HuH-7.5 (cell line): ENCODE measurements around the gene UNKL.
"Not testable (repeated sequence)": the region's sequence is repeated elsewhere in the genome, so short reads cannot be mapped to it uniquely, and the experiment has no call there.

Experiments used
- DNase-seq: peaks from one replicate; pipeline ENCODE4 v3.0.0; 2011; ENCODE audit warnings: low spot score

The UNKL gene

DNA sequence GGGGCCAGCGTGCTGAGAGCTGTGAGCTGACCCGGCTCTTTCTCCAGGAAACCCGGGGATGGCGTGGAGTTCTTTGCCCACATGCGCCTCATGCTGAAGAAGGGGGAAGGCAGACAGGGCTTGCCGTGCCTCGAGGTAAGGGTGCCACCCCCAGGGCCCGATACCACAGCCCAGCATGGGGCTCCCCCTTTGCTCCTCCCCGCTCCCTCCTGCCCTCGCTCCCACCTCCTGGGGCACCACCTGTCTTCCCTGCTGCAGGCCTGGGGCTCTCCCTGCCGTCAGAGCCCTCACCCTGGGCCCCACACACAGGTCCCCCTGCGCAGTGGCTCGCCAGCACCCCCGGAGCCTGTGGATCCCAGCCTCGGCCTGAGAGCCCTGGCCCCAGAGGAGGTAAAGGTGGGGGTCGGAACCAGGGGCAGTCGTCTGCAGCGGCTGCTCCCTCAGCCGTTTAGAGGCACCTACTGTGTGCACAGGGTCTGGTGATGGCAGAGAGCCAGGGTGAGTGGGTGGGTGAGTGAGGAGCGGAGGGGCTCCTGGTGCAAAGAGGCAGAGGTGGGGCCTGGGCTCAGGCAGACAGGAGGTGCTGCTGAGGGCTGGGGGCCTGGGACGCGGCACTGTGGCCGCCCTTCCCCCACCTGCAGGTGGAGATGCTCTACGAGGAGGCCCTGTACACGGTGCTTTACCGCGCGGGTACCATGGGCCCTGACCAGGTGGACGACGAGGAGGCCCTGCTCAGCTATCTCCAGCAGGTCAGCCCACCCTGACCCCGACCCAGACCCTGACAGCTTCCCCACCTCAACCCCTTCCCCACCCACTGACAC is 75.4 kb downstream of the UNKL start:
- DNase-seq = no peak

DNA sequence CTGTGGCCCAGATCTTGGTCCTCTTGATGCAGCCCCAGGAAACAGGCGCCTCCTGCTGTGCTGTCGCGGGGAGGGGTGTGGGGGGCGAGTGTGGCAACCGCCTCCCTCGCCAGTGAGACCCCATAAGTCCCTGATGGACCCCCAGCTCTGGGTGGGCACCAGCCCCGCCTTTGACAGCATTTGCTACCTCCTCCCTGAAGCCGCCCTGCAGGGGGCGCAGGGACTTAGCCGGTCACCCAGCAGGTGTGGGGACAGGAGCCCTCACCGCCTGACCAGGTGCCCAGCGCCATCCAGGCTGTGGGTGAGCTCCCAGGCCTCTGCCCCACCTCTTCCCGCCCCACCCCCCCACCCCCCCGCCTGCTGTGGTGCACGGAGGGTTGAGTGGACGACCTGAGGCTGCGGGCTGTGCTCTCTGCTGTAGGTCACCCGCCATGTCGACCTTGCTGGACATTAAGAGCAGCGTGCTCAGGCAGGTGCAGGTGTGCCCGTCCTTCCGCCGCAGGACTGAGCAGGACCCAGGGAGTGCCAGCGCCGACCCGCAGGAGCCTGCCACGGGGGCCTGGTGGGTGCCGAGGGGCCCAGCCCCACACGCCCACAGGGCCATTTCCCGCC is 76.3 kb downstream of the UNKL start:
- peak; percentile 68 for DNase-seq

DNA sequence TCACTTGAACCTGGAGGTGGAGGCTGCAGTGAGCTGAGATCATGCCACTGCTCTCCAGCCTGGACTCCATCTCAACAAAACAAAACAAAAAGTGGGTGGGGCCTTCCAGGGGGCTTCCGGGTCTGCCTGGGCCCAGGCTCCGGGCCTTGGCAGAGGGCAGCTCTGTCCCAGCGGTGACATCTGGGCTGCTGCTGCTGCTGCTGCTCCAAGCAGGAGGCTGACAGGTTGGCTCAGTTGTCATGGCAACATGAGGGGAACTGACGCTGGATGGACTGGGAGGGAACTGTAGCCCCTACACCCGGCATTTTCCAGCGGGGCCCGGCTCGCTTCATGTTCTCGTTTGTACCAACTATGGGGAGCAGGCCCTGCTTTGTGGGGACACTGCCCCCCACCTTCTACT is 77.0 kb downstream of the UNKL start:
- no peak for DNase-seq

DNA sequence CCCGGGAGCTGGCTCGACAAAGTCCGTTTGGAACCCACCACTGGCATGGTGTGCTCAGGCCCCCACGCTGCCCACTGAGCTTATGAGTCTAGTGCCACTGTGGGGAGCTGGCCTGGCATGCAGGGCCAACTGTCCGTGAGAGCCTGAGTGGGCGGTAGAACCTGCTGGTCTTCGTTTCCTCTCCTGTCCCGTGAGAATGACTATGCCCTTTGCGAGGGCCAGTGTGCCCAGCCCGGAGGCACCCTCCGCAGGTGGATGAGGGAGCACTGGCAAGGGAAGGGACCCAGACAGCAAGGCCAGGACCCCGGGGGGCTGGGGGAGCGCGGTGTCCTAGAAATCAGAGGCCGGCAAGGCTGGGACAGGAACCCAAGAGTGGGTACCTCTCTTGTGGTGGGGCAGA is 77.9 kb downstream of the UNKL start:
- no peak for DNase-seq

DNA sequence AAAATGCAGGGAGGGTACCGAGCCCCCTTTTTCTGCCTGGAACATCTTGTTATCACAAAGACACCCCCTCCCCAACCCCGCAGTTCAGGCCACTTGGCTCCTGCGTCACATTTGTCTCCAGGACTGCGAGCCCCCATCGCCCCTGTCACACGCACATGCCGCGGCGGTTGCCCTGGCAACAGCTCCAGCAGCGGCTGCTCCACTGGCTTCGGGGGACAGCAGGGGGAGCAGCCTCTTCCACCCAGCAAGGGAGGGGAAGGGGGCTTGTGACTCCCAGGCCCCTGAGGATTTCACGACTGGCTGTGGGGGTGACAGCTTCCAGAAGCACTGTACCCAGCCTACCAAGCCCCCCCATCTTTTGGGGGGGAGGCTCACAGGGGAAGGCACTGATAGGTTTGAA is 78.5 kb downstream of the UNKL start:
- DNase-seq = no peak

DNA sequence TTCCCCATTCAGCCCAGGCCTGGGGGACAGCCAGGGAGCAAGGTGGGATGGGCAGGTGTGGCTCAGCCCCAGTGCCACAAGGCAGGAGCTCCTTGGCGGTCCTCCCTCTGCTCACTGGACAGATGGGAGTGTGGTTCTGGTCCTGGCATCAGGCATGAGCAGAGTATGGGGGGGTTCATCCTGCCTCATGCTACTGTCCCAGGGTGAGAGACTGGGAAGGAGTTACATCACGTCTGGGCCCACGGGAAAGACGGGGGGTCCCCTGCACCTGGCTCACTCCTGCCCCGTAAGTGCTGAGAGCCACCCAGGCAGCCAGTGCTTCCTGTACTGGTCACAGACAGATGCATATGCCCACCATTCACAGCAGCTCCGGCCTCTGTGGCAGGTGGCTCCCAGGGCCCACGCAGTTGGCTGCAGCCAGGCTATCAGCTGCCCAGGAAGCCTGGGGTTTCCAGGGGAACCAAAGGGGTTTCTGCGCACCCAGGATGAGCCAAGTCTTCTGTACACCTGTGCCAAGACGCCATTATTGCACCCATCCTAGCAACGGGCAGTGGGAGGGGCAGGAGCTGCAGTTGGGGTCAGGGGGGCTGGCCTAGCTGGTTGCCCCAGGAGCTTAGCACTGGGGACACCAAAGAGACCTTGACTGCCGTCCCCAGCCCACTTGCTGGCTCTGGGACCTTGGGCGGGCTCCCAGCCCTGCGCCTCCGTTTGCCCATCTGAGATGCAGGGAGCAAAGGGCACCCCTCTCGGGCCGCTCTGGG is 79.1 kb downstream of the UNKL start:
- DNase-seq = no peak

DNA sequence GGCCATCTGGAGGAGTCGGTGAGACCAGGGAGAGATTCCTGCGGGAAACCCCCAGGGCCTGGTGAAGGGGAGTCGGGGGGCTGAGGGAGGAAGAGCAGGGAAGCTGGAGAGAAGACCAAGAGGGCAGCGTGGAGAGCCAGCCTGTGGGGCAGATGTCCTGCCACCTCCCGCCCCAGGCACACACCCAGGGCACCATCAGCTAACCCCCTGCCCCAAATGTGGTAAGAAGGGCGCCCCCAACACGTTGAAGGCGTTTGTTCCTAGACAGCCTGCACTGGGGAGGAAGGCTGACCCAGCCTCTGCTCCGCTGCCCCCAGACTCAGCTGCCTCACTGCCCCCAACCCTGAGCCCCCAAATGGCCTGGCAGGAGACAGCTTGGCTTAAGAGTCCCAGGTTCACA is 79.8 kb downstream of the UNKL start:
- DNase-seq = no peak

DNA sequence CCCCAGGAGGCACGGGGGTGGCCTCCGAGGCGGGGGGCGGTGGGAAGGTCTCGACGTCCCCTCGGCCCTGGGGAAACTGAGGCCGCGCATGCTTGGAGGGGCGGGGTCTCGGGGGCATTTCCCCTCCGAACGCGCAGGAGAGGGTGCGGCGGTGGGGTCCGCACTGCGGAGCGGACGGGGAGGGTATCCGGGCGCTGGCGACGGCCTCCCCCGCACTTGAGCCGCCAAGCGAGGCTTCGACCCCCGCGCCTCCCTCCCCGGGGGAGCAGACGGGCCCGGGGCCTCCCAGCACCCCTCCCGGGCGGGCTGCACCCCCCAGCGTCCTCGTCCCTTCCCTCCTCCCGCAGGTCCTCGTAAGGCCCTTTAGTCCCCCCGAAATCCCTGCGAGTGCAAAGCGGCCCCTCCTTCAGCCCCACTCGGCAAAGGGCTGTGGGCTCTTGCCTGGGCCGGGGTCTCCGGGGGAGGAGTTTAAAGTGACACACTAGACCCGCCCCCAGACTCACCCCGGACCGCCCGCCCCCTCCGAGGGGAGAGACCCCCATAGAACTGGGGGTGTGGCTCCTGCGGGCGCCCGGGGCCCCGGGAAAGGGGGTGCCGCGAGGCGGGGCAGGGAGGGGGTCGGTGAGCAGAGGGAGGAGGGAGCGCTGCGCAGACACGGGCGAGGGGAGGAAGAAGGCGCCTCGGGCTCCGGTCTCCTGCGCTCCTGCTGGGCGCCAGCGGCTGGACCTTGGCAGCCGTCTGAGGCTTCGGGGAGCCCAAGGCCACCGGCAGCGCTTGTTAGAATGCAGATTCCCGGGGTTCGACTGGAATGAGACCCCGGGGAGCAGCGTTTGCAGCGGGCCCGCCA is 80.4 kb downstream of the UNKL start:
- no peak for DNase-seq

DNA sequence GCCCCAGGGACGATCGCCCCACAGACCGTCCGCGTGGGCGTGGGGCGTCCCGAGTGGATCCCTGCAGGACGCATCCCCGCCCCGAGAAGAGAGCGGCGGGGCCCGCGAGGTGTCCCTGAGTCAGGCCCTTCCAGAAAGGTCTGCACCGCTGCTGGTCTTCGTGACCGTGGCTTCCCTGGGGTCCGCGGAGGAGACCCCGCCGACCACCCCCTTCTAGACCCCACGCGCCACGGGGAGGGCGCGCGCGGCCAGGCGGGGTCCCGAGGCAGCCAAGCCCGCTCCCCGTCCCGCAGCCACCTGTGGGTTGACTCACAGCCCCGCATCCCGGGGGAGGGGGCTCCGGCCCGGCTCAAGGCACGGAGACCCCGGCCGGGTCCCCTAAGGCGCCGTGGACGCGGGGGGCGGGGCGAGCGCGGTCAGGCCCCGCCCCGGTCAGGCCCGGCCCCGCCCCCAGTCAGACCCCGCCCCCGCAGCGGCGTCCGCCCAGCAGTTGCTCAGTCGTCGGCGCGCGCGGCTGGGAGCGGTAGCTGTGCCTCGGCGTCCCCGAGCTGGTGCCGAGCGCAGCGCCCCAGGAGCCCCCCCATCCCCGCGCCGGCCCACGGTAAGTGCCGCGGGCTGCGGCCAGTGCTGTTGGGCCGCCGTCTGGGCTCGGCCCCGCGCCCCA is 81.2 kb downstream of the UNKL start, which contains the start of gene BAIAP3:
Gene BAIAP3 (plus strand): TSS at position 497 of the 664 bp plus-strand sequence. CDS start 4,905 bp downstream, outside the sequence.
- no peak for DNase-seq

DNA sequence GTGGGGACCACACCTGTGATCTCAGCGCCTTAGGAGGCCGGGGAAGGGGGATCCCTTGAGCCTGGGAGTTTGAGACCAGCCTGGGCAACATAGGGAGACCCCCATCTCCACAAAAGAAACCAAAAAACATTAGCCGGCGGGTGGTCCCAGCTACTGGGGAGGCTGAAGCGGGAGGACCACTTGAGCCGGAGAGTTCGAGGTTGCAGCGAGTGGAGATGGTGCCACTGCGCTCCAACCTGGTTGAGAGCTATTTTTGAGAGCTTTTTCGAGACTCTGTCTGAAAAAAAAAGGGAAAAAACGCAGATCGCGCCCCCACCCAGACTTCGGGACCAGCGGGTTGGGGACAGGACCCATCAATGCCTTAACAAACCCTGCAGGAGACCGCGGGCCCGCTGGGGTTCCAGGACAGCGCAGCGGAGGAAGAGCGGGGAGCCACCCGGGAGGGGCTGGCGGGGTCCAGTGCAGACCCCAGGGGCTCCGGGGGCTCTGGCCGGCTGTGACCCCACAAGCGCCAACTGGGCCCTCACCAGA is 81.8 kb downstream of the UNKL start:
- no peak for DNase-seq

DNA sequence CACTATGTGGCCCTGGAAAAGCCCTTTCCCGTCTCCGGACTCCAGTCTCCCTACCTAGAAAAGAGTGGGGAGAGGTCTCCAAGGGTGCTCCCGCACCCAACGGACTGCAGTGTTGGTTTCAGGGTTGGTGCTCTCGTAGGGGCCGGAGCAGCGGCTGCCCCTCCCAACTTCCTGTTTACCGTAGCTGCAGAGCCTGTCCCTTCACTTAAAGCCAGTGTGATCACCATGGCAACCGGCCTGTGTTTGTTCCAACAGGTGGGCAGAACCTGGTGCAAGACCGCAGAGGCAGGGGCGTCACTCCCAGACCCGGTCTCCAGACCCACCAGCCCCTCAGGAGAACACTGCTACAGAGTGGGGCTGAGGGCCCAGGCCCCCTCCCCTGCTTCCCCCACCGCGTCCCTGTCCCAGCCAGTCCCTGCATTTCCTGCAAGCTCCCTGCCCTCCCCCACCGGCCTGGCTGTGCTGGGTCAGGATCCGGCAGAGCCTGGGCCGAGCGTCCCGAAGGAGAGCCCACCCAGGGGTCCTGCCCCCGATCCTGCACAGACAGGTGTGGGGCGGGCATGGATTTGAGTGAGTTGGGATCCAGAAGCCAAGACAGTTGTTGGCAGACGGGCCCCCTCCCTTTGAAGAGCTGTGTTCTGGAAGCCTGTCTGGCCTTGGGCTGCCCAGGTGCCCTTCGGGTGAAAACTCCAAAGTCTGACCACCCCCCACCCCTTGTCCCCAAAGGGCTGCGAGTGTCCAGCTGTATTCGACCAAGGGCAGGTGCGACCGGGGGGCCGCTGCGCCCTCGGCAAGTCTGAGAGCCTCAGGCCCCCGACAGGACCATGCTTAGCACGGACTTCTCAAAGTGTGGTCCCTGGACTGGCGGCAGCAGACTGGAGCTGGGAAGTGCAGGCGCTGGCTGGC is 82.5 kb downstream of the UNKL start:
- peak; percentile 77 for DNase-seq

DNA sequence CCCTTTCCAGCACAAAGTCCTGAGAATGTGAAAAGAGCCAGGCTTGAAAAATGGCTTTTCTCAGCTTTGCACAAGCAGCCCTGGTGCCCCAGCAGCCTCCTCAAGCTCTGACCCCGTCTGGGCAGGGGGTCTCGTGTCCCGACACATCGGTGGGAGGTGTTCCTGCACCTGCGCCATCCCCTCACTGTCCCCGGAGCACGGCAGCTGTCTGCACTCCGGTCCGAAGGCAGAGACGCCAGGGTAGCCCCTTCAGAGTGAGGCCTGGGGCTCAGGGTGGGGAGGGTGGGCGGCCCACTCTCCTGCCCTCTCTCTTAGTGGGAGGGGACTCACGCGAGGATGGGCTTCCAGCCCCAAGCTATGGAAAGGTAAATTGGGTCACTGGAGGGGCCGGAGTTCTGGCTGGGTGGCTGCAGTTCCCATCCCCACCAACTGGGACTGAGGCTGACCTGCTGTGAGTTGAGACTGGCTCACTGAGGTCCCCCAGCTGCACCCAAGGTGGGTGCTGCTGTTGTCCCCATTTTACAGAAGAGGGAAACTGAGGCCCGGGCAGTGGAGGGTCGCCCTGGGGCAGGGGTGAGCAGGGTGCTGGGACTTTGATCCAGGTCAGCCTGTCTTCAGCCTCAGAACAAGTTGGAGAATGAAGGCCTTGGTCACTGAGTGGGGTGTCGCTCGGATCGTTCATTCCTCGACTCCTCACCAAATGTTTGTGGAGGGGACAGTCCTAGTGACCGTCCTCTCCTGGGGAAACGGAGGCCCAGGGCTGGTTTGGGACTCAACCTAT is 83.4 kb downstream of the UNKL start:
- DNase-seq = no peak

DNA sequence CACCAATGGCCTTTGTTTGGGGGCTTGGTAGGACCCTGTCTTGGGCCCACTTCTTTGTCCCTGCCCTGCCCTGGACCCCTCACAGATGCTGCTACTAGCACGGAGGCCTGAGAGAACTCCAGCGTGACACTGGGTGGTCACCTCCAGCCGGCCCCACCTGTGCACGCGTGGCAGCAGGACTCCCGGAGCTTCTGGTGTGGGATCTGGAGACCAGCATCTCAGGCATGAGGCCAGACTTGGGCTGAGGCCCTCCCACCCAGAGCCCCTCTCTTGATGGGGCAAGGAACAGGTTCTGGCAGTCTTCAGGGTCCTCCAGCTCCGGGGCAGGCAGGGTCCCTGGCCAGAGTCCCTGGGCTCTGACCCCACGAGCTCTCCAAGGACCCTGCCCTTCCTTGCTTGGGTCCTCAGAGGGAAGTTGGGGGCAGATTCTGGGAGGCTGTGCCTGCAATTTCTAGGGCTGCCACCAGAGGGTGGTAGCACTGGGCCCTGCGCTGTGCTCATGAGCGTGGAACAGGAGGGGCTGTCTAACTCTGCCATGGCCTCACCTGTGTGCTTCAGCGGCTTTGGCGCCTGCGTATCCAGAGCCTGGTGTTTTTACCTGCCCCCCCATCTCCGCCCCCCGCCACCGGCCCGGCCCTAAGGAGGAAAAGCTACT is 84.1 kb downstream of the UNKL start:
- no peak for DNase-seq

DNA sequence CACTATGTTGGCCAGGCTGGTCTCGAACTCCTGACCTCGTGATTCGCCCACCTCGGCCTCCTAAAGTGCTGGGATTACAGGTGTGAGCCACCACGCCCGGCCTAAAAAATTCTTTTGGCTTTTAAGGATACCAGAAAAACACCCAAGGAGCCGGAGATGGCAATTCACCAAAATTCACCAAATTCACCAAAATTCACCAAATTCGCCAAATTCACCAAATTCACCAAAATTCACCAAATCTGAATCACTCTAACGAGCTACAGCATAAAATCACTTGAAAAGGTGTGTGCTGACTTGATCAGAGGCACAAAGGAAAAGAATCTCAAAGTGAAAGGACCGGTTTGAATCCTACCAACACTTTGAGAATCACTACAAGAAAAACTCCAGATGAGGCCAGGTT is 85.5 kb downstream of the UNKL start:
- DNase-seq = not testable (repeated sequence)

DNA sequence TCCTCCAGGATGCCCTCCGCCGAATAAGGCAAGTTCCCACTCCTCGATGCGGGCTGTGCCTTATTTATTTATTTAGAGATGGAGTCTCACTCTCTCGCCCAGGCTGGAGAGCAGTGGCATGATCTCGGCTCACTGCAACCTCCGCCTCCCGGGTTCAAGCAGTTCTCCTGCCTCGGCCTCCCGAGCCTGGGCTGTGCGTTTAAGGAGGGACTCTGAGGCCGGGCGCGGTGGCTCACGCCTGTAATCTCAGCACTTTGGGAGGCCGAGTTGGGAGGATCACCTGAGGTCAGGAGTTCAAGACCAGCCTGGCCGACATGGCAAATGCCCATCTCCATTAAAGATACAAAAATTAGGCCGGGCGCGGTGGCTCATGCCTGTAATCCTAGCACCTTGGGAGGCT is 86.4 kb downstream of the UNKL start:
- not testable (repeated sequence) for DNase-seq

DNA sequence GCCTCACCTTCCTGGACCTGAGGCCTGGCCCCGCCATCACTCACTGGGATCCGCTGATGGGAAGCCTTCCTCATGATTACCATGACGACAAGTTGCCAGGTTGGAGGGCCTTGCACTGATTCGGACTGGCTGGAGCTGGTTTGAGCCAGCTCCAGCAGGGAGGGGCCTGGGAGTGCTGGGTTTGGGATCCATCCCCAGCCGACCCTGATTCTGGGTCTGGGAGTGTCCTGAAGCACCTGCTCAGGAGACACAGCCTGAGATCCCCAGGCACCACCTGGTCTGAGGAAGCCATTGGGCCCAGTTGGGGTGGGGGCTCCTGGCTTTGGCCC is 86.9 kb downstream of the UNKL start:
- DNase-seq = no peak

DNA sequence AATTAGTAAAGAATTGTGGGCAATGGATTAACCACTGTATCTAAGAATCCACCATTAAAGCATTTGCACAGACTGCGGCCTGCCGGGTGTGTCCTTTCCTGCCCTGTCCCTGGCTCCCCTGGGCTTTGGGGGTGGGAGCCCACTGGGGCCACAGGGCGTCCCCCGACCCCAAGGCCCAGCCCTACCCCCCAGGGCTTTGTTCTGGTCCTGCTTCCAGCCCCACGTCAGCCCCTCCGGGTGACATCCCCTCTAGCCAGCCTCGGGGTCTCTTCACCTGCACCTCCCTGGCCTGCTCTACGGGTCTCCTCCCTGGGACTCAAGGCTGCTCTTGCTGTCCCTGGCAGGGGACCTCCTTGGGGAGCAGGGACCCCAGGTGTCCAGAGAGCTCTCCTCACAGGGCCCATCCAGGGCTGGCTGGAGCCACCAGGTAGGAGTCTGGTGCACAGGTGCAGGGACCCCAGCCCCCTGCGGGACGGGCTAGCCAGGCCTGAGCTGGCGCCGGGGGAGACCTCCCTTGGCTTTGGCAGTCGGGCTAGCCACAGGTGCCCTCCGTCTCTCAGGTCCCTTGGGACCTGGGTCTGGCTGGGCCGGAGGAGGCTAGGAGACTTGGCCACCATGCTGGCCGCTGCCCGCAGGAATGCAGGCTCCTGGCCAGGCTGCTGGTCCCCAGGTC is 87.4 kb downstream of the UNKL start:
- DNase-seq = no peak

DNA sequence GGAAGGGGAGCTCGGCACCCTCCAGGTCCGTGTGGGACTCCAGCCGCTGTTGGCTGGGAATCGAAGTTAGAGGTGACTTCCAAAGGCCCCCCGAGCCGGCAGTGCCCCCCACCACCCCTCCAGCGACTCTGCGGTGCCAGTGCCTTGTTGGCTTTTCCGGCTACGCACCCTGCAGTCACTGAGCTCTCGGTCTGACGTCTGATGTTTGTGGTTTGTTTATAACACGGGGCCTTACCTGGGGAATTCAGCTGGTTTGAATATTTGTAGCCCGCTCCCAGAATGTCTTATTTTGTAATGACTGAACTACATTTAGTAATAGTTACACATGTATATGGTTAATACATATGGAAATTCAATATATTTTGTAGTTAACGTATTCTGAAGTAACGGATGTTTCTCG is 88.1 kb downstream of the UNKL start:
- no peak for DNase-seq
